ENCODE data around the gene ZNF225.
"Not testable (repeated sequence)": the region's sequence is repeated elsewhere in the genome, so short reads cannot be mapped to it uniquely, and the experiment has no call there.

Gene ZNF225

DNA sequence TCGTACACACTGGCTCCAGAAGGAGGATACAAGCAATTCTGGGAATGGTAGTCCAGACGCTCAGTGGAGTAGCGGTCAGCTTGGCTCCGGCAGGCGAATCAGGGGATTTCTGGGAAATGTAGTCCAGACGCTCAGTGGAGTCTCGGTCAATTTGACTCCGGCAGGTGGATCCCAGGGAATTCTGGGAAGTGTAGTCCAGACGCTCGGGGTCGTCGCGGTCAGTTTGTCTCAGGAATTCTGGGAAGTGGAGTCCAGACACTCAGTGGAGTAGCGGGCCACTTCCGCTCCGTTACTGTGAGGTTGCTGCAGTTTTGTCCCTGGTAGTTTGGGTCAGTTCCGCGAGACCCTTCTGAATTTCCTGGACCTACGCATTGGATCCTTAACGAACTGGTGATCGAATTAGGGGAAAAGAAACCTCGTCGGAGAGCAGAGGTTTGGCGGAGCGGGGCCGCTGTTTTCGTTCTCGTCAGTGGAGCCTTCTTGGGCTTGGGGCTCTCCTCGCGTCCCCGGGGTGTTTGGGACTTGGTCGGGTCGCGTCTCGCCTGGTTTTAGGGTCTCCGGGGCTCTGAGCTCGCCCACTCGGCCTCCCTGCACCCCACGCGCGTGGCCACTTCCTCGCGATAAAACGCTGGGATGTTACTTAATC lies at the start of gene ZNF225:
Gene ZNF225, plus strand, starts transcription at position 262 of the 646 bp plus-strand sequence. CDS start 2,429 bp downstream, outside the sequence.
- peak; percentile 97 to 99 for DNase-seq

DNA sequence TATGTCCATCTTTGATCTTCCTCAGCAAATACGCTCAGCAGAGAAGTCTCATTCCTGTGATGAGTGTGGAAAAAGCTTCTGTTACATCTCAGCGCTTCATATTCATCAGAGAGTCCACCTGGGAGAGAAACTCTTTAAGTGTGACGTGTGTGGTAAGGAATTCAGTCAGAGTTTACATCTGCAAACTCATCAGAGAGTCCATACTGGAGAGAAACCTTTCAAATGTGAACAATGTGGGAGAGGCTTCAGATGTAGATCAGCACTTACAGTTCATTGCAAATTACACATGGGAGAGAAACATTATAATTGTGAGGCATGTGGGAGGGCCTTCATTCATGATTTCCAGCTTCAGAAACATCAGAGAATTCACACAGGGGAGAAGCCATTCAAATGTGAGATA lies 46.9 kb upstream of the ZNF225 start:
- DNase-seq, result no peak

DNA sequence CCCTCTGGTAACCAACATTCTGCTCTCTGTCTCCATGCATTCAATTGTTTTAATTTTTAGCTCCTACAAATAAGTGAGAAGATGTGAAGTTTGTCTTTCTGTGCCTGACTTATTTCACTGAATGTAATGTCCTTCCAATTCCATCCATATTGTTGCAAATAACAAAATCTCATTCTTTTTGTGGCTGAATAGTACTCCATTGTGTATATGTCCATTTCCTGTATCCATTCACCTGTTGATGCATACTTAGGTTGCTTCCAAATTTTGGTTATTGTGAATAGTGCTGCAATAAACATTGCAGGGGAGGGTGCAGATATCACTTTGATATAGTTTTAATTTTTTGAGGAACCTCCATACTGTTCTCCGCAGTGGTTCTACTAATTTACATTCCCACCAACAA lies 43.8 kb upstream of the ZNF225 start:
- no peak for DNase-seq

DNA sequence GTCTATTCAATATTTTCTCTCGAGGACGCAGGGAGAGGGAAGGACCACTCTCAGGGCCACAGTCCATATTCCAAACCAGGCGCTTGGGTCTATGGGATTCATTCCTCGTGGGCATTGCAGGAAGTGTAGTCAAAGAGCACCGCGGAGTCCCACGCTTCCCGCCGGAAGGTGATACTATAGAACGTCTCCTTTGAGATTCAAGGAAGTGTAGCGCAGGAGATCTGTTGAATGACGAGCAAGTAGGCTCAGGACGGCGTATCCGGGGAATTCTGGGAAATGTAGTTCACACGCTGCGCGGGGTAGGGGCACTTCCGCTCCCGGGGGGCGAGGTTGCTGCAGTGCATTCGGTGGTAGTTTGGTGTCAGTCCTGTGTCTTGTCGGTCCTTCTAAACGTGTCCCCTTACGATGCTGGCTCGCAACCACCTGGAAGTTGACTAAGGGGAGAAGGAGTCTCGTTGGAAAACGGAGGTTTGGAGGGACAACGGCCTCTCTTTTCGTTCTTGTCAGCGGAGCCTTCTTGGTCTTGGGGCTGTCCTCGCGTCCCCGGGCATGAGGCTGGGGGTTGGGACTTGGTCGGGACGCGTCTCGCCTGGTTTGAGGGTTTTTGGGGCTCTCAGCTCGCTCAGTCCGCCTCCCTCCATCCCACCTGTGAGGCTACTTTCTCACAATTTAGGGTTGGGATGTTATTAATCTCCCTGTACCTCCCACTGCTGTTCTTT lies 41.2 kb upstream of the ZNF225 start, which contains the start of gene ZNF284:
Gene ZNF284, plus strand, starts transcription at position 336 of the 719 bp plus-strand sequence. CDS start 4,231 bp downstream, outside the sequence.
- DNase-seq, result peak; percentile 73 to 95

DNA sequence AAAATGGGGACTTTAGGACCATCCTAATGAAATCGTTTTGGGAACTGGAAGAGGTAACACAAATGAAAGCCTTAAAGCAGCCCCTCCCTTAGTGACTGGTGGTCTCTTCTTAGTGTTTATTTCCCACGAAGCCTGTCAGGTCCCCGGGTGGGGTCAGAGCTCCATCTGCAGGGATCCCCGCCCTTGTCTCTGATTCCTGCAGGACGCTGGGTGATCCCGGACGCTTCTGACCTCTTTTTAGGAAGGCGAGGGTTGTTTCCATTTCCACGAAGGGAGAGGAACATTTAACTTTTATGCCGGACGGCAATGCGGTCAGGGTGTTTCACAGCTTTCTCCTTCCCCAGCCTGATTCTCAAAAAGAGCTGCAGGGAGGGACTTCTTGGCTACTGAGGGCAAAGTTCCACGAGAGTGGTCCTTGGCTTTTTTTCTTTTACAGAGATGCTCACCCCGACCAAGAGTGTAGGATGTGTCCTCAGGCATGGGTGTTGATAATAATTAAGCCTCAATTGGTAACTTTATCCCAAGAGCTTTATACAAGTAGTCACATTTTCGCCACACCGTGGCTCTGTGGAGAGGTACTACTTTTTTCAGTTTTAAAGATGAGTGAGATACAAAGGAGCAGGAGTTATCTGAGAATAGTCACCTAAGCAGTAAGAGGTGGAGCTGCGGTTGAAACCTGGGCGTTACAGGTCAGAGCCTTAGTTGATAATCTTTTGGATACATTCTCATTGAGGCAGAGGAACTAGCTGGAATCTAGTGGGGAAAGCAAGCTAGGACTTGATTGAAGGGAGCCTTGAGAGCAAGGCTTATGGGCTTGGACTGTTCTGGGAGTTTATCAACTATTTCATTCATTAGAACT lies 40.4 kb upstream of the ZNF225 start:
- DNase-seq, result no peak

DNA sequence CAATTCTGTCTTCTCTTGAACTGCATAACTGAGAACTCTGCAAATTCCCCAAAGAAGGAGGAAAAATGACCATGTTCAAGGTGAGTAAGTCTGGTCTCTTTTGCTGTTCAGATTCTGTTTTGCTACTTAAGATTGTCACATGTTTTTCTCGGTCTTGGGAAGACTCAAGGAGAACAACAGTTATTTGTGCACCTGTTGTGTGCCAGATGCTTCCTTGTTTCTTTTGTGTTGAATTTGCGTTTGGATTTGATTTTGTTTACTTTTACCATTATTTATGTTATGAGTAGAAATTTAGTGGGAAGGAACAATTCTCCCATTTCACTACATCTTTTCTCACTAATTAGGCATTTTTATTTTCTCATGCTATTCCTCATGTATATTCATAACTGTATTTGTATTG lies 36.9 kb upstream of the ZNF225 start:
- DNase-seq, result no peak

DNA sequence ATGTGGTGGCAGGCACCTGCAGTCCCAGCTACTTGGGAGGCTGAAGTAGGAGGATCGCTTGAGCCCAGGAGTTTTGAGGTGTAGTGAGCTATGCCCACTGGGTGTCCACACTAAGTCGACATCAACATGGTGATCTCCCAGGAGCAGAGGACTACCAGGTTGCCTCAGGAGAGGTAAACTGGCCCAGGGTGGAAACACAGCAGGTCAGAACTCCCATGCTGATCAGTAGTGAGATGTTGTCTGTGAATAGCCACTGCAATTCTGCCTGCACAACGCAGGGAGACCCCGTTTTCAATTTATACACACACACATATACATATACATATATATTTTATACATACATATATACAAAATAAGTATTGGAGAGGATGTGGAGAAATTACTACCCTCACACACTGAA lies 21.1 kb upstream of the ZNF225 start:
- DNase-seq, result no peak

DNA sequence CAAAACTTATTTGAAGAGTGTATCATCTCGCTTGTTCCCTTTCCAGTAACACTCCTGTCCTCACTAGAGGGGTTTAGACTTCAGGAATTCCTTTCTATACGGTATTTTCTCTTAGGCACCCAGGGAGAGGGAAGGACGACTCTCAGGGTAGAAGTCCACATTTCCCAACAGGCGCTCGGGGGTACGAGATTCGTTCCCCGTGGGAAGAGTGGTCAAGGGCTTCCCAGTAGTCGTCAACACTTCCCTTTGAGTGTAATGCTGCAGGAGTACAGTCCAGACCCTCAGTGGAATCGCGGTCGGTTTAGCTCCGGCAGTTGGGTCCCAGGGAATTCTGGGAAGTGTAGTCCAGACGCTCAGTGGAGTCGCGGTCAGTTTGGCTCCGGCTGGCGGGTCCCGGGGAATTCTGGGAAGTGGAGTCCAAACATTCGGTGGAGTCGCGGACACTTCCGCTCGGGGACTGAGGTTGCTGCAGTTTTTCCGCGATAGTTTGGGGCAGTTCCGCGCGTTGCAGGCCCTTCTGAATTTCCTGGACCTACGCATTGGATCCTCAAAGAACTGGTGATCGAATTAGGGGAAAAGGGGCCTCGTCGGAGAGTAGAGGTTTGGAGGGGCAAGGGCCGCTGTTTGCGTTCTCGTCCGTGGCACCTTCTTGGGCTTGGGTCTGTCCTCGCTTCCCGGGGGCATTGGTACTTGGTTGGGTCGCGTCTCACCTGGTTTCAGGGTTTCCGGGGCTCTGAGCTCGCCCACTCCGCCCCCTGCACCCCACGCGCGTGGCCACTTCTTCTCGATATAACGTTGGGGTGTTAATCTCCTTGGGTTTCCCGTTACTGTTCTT lies 19.1 kb upstream of the ZNF225 start, which contains the start of gene ZNF224:
Gene ZNF224, plus strand, starts transcription at position 431 of the 835 bp plus-strand sequence. CDS start 3,513 bp downstream, outside the sequence.
- DNase-seq, result peak; percentile 51 to 86

DNA sequence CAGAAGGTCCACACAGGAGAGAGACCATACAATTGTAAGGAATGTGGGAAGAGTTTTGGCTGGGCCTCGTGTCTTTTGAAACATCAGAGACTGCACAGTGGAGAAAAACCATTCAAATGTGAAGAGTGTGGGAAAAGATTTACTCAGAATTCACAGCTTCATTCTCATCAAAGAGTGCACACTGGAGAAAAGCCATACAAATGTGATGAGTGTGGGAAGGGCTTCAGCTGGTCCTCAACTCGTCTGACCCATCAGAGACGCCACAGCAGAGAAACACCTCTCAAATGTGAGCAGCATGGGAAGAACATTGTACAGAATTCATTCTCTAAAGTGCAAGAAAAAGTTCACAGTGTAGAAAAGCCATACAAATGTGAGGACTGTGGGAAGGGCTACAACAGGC lies 5.4 kb upstream of the ZNF225 start:
- DNase-seq, result no peak

DNA sequence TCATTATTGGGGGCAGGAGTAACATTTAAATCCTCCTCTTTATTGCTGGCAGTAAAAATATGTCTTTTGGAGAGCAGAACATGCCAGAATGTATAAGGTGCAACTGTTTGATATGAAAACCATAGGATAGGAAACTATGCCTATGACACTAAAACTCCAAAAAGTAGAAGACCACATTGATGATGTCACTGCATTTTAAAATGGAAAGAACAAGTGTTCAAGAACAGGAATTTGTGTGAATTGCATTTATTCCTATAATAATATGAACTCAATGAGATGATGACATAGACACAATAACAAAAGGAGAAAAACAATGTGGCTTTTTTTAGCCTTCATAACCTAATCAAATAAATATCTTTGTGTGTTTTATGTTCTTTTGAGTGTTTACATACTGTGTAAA lies 3.7 kb upstream of the ZNF225 start:
- DNase-seq, result no peak

DNA sequence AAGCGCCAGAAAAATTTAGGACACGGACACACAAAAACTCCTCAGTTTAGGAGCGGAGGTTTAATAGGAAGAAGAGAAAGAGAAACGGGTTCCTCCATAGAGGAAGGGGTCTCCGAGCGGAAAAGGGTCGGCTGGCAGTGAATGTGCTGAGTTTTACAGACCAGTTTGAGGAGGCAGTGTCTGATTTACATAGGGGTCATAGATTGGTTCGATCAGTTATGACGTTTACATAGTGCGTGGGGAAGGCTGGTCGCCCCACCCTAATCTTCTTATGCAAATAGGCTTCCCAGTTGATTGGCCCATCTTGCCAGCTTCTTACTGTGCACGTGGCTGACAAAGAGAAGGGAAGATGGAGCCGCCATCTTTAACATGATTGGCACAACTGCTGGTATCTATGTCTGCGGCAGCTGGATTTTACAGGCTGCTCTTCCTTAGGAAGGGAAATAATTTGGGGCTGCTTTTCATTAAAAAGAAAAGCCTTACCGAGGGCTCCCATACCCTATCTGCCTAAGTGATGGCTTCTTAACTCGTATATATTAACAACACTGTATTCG lies 1.2 kb upstream of the ZNF225 start:
- DNase-seq, result no peak

DNA sequence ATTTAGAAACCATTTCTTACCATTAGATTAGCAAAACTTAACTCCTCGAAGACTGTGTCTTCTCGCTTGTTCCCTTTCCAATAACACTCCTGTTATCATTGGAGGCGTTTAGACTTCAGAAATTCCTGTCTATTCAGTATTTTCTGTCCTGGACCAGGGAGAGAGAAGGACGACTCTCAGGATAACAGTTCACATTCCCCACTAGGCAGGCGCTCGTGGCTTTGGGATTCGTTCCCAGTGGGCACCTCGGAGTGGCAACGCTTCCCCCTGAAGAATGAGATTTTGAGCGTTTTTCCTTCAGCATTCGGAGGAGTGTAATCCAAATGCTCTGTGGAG lies 429 bp upstream of the ZNF225 start:
- DNase-seq, result no peak

DNA sequence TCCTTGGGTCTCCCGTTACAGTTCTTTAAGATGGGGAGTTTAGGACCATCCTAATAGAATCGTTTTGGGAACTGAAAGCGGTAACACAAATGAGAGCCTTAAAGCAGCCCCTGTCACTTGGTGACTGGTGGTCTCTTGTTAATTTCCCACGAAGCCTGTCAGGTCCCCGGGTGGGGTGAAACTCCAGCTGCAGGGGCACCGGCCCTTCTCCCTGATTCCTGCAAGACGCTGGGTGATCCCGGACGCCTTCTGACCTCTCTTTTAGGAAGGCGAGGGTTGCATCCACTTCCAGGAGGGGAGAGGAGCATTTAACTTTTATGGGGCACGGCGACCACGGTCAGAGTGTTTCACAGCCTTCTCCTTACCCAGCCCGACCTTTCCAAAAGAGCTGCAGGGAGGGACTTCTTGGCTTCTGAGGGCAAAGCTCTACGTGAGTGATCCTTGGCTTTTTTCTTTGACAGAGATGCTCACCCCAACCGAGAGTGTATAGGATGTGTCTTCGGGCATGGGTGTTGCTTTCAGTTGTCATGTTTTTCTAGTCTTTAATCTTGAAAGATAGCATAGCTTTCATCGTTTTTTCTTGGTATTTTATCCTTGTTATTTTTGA lies 688 bp downstream of the ZNF225 start:
- no peak for DNase-seq

DNA sequence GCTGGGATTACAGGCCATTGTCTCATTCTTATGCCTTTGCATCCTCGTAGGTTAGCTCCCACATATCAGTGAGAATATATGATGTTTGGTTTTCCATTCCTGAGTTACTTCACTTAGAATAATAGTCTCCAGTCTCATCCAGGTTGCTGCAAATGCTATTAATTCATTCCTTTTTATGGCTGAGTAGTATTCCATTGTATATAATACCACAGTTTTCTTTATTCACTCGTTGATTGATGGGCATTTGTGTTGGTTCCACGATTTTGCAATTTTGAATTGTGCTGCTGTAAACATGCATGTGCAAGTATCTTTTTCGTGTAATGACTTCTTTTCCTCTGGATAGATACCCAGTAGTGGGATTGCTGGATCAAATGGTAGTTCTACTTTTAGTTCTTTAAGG lies 8.0 kb downstream of the ZNF225 start:
- not testable (repeated sequence) for DNase-seq

DNA sequence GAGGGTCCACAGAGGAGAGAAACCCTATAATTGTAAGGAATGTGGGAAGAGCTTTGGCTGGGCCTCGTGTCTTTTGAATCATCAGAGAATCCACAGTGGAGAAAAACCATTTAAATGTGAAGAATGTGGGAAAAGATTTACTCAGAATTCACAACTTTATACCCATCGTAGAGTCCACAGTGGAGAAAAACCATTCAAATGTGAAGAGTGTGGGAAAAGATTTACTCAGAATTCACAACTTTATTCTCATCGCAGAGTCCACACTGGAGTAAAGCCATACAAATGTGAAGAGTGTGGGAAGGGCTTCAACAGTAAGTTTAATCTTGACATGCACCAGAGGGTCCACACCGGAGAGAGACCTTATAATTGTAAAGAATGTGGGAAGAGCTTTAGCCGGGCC lies 18.8 kb downstream of the ZNF225 start:
- DNase-seq, result no peak

DNA sequence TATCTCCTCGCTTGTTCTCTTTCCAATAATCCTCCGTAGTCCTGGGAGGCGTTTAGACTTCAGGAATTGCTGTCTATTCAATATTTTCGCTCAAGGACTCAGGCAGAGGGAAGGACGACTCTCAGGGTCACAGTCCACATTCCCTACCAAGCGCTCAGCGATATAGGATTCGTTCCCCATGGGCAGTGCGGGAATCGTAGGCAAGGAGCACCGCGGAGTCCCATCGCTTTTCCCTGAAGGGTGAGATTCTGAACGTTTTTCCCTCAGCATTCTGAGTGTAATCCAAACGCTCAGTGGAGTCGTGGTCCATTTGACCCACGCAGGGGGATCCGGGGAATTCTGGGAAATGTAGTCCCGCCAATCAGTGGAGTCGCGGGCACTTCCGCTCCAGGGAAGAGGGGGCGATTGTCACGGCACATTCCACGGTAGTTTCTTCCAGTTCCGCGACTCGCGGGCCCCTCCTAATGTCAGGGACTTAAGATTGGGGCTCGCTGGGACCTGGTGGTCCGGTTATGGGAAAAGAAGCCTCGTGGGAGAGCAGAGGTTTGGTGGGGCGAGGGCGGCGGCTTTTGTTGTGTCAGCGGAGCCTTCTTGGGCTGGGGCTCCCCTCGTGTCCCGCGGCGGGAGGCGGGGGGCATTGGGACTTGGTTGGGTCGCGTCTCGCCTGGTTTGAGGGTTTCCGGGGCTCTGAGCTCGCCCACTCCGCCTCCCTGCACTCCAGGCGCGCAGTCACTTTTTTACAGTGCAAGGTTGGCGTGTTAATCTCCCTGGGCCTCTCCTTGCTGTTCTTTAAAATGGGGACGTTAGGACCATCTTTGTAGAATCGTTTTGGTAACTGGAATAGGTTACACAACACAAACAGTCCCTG lies 28.2 kb downstream of the ZNF225 start, which contains the start of gene ZNF234:
Gene ZNF234, plus strand, starts transcription at position 364 of the 868 bp plus-strand sequence. CDS start 3,079 bp downstream, outside the sequence.
- DNase-seq, result peak; percentile 40 to 76

DNA sequence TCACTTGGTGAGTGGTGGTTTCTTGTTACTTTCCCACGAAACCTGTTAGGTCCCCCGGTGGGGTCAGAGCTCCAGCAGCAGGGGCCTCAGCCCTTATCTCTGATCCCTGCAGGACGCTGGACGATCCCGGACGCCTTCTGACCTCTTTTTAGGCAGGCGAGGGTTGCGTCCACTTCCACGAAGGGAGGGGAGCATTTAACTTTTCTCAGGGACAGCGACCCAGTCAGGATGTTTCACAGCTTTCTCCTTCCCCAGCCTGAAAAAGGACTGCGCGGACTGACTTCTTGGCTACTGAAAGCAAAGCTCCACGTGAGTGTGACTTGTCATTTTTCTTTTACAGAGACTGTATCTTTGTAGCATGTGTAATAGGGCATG lies 28.8 kb downstream of the ZNF225 start:
- DNase-seq, result no peak

DNA sequence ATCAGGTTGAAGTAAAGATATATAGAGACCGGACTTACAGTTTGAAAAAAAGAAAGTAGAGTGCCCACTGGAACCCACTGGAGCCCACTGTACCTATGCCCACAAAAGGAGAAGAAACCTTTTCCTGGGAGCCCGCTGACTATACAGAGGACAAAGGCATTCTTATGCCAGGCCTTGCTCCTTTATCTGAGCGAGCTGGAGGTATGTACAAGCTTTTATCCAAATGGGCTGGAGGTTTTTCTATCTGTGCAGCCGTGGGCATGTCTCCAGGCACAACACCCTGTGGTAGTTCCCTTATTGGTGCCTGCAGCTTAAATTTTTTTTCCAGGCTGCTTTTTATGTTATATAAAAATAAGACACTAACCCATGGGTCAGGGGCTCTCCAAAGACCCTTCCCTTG lies 36.6 kb downstream of the ZNF225 start:
- no peak for DNase-seq

DNA sequence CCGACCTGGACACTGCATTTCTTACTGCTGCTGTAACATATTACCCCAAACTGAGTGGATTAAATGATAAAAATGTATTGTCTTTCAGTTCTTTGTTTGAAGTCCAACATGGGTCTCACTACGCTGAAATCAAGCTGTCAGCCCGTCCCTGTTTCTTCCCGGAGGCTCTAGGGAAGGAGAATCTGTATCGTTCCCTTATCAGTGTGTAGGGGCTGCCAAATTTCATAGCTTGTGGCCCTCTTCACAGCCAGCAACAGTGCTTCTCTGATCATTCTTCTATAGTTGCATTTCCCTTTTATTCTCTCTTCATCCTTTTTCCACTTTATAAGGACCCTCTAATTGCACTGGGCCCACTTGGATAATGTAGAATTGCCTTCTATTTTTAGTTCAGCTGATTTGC lies 38.3 kb downstream of the ZNF225 start:
- DNase-seq, result no peak

DNA sequence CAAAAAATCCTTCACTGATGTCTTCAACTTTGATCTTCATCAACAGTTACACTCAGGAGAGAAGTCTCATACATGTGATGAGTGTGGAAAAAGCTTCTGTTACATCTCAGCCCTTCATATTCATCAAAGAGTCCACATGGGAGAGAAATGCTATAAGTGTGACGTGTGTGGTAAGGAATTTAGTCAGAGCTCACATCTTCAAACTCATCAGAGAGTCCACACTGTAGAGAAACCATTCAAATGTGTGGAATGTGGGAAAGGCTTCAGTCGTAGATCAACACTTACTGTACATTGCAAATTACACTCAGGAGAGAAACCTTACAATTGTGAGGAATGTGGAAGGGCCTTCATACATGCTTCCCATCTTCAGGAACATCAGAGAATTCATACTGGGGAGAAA lies 43.3 kb downstream of the ZNF225 start:
- DNase-seq, result no peak

DNA sequence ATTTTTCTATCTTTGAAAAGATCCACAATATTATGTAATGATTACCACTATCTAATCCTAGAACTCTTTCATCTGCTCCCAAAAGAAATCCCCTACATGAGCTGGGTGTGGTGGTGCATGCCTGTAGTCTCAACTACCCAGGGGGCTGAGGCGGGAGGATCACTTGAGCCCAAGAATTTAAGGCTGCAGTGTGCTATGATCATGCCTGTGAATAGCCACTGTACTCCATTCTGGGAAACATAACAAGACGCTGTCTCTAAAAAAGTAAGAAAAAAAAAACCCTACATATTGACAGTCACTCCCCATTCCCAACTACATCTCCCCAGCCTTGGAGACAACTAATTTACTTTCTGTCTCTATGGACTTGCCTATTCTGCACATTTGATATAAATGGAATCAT lies 50.6 kb downstream of the ZNF225 start:
- no peak for DNase-seq

All from cerebellar nuclear complex (tissue), 1 donor.